ENCODE data around the gene TRIP12.

- TF ChIP-seq CTCF (IDR thresholded peaks at IDR 0.05) (no peak), SMC3 (IDR thresholded peaks at IDR 0.05) (no peak), HEYL (CRISPR knock-in tag; IDR thresholded peaks at IDR 0.05) (no peak), EP300 (IDR thresholded peaks at IDR 0.05) (no peak), HDAC2 (IDR thresholded peaks at IDR 0.05) (no peak), RFX5 (IDR thresholded peaks at IDR 0.05) (no peak), MAX (IDR thresholded peaks at IDR 0.05) (no peak), RARB (CRISPR knock-in tag; IDR thresholded peaks at IDR 0.05) (no peak)
- TF ChIP-seq, protein P1, sequence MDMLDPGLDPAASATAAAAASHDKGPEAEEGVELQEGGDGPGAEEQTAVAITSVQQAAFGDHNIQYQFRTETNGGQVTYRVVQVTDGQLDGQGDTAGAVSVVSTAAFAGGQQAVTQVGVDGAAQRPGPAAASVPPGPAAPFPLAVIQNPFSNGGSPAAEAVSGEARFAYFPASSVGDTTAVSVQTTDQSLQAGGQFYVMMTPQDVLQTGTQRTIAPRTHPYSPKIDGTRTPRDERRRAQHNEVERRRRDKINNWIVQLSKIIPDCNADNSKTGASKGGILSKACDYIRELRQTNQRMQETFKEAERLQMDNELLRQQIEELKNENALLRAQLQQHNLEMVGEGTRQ (IDR thresholded peaks at IDR 0.05): no peak
- TF ChIP-seq, protein P2, sequence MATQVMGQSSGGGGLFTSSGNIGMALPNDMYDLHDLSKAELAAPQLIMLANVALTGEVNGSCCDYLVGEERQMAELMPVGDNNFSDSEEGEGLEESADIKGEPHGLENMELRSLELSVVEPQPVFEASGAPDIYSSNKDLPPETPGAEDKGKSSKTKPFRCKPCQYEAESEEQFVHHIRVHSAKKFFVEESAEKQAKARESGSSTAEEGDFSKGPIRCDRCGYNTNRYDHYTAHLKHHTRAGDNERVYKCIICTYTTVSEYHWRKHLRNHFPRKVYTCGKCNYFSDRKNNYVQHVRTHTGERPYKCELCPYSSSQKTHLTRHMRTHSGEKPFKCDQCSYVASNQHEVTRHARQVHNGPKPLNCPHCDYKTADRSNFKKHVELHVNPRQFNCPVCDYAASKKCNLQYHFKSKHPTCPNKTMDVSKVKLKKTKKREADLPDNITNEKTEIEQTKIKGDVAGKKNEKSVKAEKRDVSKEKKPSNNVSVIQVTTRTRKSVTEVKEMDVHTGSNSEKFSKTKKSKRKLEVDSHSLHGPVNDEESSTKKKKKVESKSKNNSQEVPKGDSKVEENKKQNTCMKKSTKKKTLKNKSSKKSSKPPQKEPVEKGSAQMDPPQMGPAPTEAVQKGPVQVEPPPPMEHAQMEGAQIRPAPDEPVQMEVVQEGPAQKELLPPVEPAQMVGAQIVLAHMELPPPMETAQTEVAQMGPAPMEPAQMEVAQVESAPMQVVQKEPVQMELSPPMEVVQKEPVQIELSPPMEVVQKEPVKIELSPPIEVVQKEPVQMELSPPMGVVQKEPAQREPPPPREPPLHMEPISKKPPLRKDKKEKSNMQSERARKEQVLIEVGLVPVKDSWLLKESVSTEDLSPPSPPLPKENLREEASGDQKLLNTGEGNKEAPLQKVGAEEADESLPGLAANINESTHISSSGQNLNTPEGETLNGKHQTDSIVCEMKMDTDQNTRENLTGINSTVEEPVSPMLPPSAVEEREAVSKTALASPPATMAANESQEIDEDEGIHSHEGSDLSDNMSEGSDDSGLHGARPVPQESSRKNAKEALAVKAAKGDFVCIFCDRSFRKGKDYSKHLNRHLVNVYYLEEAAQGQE (IDR thresholded peaks at IDR 0.05): no peak
Measured at GRCh38 chr2:229795058-229795457, 126.8 kb downstream of the TRIP12 start.
